ENCODE measurements around the gene PRDM5. TPM values are rescaled to one million over a fixed set of nuclear protein-coding genes. Genes with fewer than 3 reads are reported as not detected.

The PRDM5 gene
- polyA plus RNA-seq, 1 donor from 2014 or later = 1.6 TPM

GRCh38 chr4:120871173-120871572 is 51.4 kb downstream of the PRDM5 start:
- Histone ChIP-seq H3K36me3 (ENCODE audit: insufficient read depth, low read length) (no peaks in the 10 kb centered on the region), H3K79me2 (replicated peaks; ENCODE audit: insufficient read depth, low read length) (no peaks in the 10 kb centered on the region), H3K9me3 (ENCODE audit: low read length) (no peaks in the 10 kb centered on the region), H3K9ac (ENCODE audit: low read length) (no peak overlapping the region), H3K4me2 (ENCODE audit: low read length) (no peak overlapping the region), H3K9me2 (ENCODE audit: insufficient read depth, low read length) (no peaks in the 10 kb centered on the region), H3K27ac (ENCODE audit: low read length) (no peak overlapping the region), H3F3A (ENCODE audit: insufficient read depth, low read length, poor library complexity, severe bottlenecking) (no peaks in the 10 kb centered on the region), H2AFZ (ENCODE audit: low read depth, low read length) (no peak overlapping the region), H3K4me3 (ENCODE audit: low read length) (no peak overlapping the region), H4K20me1 (ENCODE audit: insufficient read depth) (no peaks in the 10 kb centered on the region), H3K27me3 (ENCODE audit: insufficient read depth, low read depth, low read length) (no peaks in the 10 kb centered on the region)
- TF ChIP-seq RAD21 (conservative IDR thresholded peaks at IDR 0.05) = no peak

DNA sequence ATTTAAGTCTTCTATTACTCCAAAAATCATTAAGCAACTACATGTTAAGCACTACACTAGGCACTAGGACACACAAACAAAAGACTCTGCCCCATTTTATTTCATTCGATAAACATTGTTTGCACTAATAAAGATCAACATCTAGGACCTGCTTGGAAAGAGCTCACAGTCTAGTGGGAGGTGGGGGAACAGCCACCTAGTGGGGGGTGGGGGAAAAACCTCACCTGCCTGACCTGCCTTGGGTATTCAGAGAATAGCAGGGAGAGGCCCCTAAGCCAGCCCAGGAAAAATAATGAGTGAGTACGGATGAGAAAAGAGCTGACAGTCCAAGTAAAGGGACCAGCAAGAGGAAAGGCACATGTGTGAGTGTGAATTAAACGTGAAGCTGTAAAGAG is 52.2 kb downstream of the PRDM5 start:
- H3K9me2 ChIP-seq (ENCODE audit: insufficient read depth, low read length) = no peaks in the 10 kb centered on the region
- H3F3A ChIP-seq (ENCODE audit: insufficient read depth, low read length, poor library complexity, severe bottlenecking) = no peaks in the 10 kb centered on the region
- no peaks in the 10 kb centered on the region for H3K9me3 ChIP-seq (ENCODE audit: low read length)
- no peaks in the 10 kb centered on the region for H3K36me3 ChIP-seq (ENCODE audit: insufficient read depth, low read length)
- no peak overlapping the region for H3K27ac ChIP-seq (ENCODE audit: low read length)
- H2AFZ ChIP-seq (ENCODE audit: low read depth, low read length) = no peak overlapping the region
- no peak overlapping the region for H3K4me2 ChIP-seq (ENCODE audit: low read length)
- H3K4me3 ChIP-seq (ENCODE audit: low read length) = no peak overlapping the region
- H3K27me3 ChIP-seq (ENCODE audit: insufficient read depth, low read depth, low read length) = no peaks in the 10 kb centered on the region
- no peak overlapping the region for H3K9ac ChIP-seq (ENCODE audit: low read length)
- no peaks in the 10 kb centered on the region for H4K20me1 ChIP-seq (ENCODE audit: insufficient read depth)
- no peak for TF ChIP-seq TAF1 (IDR thresholded peaks at IDR 0.05; ENCODE audit: low read depth)
- TF ChIP-seq EP300 (conservative IDR thresholded peaks at IDR 0.05; ENCODE audit: poor library complexity, severe bottlenecking) = no peak
- TF ChIP-seq CTCF (IDR thresholded peaks at IDR 0.05; ENCODE audit: poor library complexity, severe bottlenecking) = no peak
- TF ChIP-seq SMC3 (conservative IDR thresholded peaks at IDR 0.05; ENCODE audit: poor library complexity) = no peak
- TF ChIP-seq MXI1 (conservative IDR thresholded peaks at IDR 0.05; ENCODE audit: poor library complexity, severe bottlenecking) = no peak
- no peak for TF ChIP-seq REST (IDR thresholded peaks at IDR 0.05; ENCODE audit: borderline replicate concordance)
- TF ChIP-seq RAD21 (conservative IDR thresholded peaks at IDR 0.05) = no peak
- H3K79me2 ChIP-seq (replicated peaks; ENCODE audit: insufficient read depth, low read length) = no peaks in the 10 kb centered on the region

DNA sequence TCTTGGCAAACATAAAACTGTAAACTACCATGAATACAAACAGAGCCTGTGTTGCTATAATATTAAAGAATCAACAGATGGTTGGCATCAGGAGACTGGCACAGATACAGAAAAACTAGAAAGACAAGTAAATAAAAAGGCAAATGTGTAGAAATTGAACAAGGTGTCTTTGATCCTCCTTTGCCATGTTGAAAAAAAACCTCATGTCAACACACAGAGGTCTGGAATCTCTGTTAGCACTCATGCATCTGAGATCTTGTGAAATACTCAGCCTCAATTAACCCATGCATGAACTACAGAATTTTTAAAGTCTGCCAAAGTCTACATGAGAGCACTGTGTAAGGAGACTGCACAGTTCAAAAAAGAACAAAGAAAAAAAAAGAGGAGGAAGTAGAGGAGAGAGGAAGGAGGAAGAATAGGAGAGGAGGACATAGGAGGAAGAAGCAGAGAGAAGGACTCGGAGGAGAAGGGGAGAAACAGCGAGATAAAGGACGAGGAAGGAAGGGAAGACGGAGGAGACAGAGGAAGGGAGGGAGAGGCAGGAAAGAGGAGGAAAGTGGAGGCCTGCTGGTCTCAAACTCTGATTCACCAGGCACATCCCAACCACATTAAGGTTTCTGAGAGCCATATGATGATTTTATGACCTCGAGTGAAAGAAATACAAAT is 52.8 kb downstream of the PRDM5 start:
- Histone ChIP-seq H3K9ac (ENCODE audit: low read length) (no peak overlapping the region), H3K9me3 (ENCODE audit: low read length) (no peaks in the 10 kb centered on the region), H3K36me3 (ENCODE audit: insufficient read depth, low read length) (no peaks in the 10 kb centered on the region), H3K27me3 (ENCODE audit: insufficient read depth, low read depth, low read length) (no peaks in the 10 kb centered on the region), H3K79me2 (replicated peaks; ENCODE audit: insufficient read depth, low read length) (no peaks in the 10 kb centered on the region), H3K27ac (ENCODE audit: low read length) (no peak overlapping the region), H2AFZ (ENCODE audit: low read depth, low read length) (no peak overlapping the region), H3K9me2 (ENCODE audit: insufficient read depth, low read length) (no peaks in the 10 kb centered on the region), H4K20me1 (ENCODE audit: insufficient read depth) (no peaks in the 10 kb centered on the region), H3K4me2 (ENCODE audit: low read length) (no peak overlapping the region), H3F3A (ENCODE audit: insufficient read depth, low read length, poor library complexity, severe bottlenecking) (no peaks in the 10 kb centered on the region), H3K4me3 (ENCODE audit: low read length) (no peak overlapping the region)
- TF ChIP-seq SMC3 (conservative IDR thresholded peaks at IDR 0.05; ENCODE audit: poor library complexity) (no peak), MXI1 (conservative IDR thresholded peaks at IDR 0.05; ENCODE audit: poor library complexity, severe bottlenecking) (no peak), TAF1 (IDR thresholded peaks at IDR 0.05; ENCODE audit: low read depth) (no peak), CTCF (IDR thresholded peaks at IDR 0.05; ENCODE audit: poor library complexity, severe bottlenecking) (no peak), POLR2AphosphoS5 (IDR thresholded peaks at IDR 0.05) (no peak), EP300 (conservative IDR thresholded peaks at IDR 0.05; ENCODE audit: poor library complexity, severe bottlenecking) (no peak), RAD21 (conservative IDR thresholded peaks at IDR 0.05) (no peak), REST (IDR thresholded peaks at IDR 0.05; ENCODE audit: borderline replicate concordance) (no peak), EZH2 (IDR thresholded peaks at IDR 0.05; ENCODE audit: borderline replicate concordance, insufficient read depth, low read length, poor library complexity, severe bottlenecking) (no peak)
